Memory B cell (primary cell): ENCODE results near the gene F5.
A peak's percentile ranks its signal among the peaks of the same experiment; 100 is the strongest.
"Not testable (repeated sequence)": the region's sequence is repeated elsewhere in the genome, so short reads cannot be mapped to it uniquely, and the experiment has no call there.

Source experiments
- ATAC-seq: fragments of 150-1000 bp; cut with Tn5 transposase; 2 replicates; pipeline ENCODE4 v1.10.0; 2021; ENCODE audit warnings: low read depth, mild to moderate bottlenecking, moderate library complexity
- DNase-seq, 2 donors: peaks; one replicate each; pipeline ENCODE4 v3.0.0; 2022; ENCODE audit warnings: low spot score in 2 of 2
- H3K27ac Mint-ChIP-seq: one replicate; pipeline ENCODE4 v1.8.0; 2022; ENCODE audit warnings: mild to moderate bottlenecking, moderate library complexity, mixed read lengths
- H3K27me3 Mint-ChIP-seq: one replicate; pipeline ENCODE4 v1.8.0; 2022; ENCODE audit warnings: mixed read lengths
- H3K36me3 Mint-ChIP-seq: one replicate; pipeline ENCODE4 v1.8.0; 2022; ENCODE audit warnings: mild to moderate bottlenecking, mixed read lengths
- H3K4me1 Mint-ChIP-seq: one replicate; pipeline ENCODE4 v1.8.0; 2022; ENCODE audit warnings: mixed read lengths
- H3K4me3 Mint-ChIP-seq: one replicate; pipeline ENCODE4 v1.8.0; 2022; ENCODE audit warnings: mild to moderate bottlenecking, moderate library complexity, mixed read lengths
- H3K9me3 Mint-ChIP-seq: one replicate; pipeline ENCODE4 v1.8.0; 2022; ENCODE audit warnings: mixed read lengths

The F5 gene

DNA sequence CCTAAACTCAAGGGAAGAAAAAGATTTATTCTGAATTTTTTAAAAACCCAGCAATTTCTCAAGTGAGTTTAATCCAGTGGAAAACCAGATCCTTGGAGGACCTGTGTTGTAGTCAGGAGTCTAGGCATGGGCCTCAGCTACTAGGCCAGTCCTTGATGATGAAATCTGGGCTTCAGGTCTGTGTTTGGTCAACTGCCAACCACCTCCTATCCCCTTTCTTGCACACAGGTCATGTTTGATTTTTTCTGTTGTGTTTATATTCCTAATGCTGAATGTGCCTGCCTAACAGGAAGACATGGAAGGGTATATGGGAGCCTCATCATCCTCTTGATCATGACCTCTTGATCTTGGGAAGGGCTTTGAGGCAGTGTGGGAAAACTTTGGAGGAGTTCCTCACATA is 62.4 kb downstream of the F5 start:
- no peaks in the 10 kb centered on the region for H3K4me1 Mint-ChIP-seq
- H3K27me3 Mint-ChIP-seq = no peaks in the 10 kb centered on the region
- H3K27ac Mint-ChIP-seq = no peak overlapping the region
- H3K9me3 Mint-ChIP-seq = no peaks in the 10 kb centered on the region
- no peak overlapping the region for H3K4me3 Mint-ChIP-seq
- H3K36me3 Mint-ChIP-seq = no peaks in the 10 kb centered on the region
- no peak for DNase-seq
- no peak for ATAC-seq

DNA sequence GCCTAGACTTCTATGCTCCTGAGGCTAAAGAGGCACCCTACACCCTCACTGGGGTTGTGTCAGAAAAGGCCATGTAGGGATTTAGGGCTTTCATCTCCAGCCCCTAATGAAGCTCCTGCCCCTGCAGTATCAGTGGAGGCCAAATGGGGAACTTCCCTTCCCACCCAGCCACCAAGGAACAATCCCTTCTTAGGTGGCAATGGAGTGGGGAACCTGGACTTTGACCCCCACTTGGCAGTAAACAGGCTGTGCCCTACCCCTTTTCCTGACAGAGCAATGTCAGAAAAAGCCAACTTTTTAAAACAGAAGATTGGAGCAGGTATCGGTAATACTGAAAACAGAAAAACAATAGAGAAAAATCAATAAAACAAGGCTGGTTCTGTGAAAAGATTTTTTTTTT is 65.1 kb downstream of the F5 start:
- H3K4me1 Mint-ChIP-seq = no peaks in the 10 kb centered on the region
- H3K27ac Mint-ChIP-seq = no peak overlapping the region
- H3K4me3 Mint-ChIP-seq = no peak overlapping the region
- DNase-seq = no peak
- ATAC-seq = no peak
- no peaks in the 10 kb centered on the region for H3K9me3 Mint-ChIP-seq
- H3K27me3 Mint-ChIP-seq = no peaks in the 10 kb centered on the region
- no peaks in the 10 kb centered on the region for H3K36me3 Mint-ChIP-seq

DNA sequence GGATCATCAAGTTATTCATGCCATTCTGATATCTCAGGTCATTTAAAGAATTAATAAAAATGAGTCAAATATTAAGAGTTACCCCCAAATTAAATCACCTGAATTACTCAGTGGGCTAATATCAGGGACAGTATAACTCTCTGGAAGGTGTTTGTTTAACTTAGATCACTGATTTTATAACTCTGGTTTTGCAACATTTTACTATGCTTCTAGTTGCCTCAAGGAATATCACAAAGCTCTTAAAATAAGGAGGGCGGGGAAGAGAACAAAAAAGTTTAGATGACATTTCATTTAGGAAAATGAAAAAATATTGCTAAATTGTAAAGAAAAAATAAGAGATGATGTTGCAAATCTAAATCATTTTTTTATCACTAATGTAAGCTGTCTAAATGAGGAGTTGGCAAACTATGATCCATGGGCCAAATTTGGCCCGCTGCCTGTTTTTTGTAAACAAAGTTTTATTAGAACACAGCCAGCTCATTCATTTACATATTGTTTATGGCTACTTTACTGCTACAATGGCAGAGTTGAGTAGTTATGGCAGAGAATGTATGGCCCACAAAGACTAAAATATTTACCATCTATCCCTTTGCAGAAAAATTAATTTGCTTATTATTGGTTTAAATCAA is 68.6 kb downstream of the F5 start:
- Mint-ChIP-seq H3K27ac (no peak overlapping the region), H3K4me1 (peaks cover 3% of the 10 kb centered on the region), H3K36me3 (no peaks in the 10 kb centered on the region), H3K9me3 (no peaks in the 10 kb centered on the region), H3K4me3 (no peak overlapping the region), H3K27me3 (no peaks in the 10 kb centered on the region)
- DNase-seq (no peak), ATAC-seq (no peak)

DNA sequence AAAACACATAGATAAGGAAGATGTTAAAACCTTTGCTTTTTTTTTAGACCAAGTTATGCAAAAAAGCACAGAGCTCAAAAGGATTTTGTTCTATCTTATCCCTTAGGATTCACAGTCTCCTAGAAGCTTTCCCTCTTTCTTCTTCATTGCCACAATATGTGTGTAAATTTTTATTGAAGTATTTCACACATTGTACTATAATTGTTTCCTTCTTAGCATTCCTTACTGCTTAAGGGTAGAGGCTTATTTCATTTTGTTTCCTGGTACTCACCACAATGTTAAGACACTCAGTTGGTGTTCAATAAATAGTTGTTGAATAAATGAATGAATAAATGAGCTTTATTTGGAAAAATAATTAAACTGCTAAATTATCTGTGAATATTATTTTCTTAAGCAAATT is 70.6 kb downstream of the F5 start:
- H3K27ac Mint-ChIP-seq = no peak overlapping the region
- H3K4me1 Mint-ChIP-seq = peaks cover 3% of the 10 kb centered on the region
- no peak overlapping the region for H3K4me3 Mint-ChIP-seq
- no peaks in the 10 kb centered on the region for H3K9me3 Mint-ChIP-seq
- H3K27me3 Mint-ChIP-seq = no peaks in the 10 kb centered on the region
- ATAC-seq = no peak
- H3K36me3 Mint-ChIP-seq = no peaks in the 10 kb centered on the region
- no peak for DNase-seq

DNA sequence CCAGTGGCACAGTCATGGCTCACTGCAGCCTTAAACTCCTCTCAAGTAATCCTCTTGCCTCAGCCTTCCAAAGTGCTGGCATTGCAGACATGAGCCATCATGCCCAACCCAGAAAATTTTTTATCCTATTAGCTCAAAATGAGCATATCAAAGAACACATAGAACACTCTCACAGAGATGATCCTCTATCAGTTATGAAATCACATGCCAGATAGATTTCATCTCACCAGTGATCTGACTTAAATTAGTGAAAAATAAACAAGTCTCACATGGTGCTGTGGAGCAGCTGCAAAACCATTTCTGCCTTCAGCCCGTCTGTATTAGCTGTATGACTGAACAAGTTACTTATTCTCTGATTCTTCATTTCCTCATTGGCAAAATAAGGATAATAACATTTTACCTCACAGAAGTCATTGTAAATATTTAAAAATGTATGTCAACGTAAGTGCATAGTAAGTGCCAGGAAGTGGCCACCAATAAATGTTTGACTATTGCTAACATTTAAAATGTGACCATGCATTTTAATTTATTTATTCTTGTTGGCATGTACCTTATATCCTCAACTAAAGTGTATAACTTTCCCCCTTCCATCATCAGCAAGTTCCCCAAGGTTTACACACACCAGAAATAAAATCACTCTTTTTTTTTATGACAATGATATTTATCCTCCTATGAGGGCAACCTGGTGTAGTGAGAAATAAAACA is 71.6 kb downstream of the F5 start:
- H3K4me3 Mint-ChIP-seq = no peak overlapping the region
- DNase-seq = no peak
- H3K4me1 Mint-ChIP-seq = peaks cover 3% of the 10 kb centered on the region

GRCh38 chr1:169513208-169513607 is 73.1 kb downstream of the F5 start:
- ATAC-seq = no peak
- Mint-ChIP-seq H3K27me3 (no peaks in the 10 kb centered on the region), H3K36me3 (no peaks in the 10 kb centered on the region), H3K4me3 (no peak overlapping the region), H3K27ac (no peak overlapping the region), H3K9me3 (no peaks in the 10 kb centered on the region), H3K4me1 (peaks cover 3% of the 10 kb centered on the region)
- no peak for DNase-seq

More for the DNA sequence above, 71.6 kb downstream of the F5 start:
- H3K36me3 Mint-ChIP-seq = no peaks in the 10 kb centered on the region
- no peak for ATAC-seq
- no peaks in the 10 kb centered on the region for H3K9me3 Mint-ChIP-seq
- H3K27me3 Mint-ChIP-seq = no peaks in the 10 kb centered on the region
- no peak overlapping the region for H3K27ac Mint-ChIP-seq

DNA sequence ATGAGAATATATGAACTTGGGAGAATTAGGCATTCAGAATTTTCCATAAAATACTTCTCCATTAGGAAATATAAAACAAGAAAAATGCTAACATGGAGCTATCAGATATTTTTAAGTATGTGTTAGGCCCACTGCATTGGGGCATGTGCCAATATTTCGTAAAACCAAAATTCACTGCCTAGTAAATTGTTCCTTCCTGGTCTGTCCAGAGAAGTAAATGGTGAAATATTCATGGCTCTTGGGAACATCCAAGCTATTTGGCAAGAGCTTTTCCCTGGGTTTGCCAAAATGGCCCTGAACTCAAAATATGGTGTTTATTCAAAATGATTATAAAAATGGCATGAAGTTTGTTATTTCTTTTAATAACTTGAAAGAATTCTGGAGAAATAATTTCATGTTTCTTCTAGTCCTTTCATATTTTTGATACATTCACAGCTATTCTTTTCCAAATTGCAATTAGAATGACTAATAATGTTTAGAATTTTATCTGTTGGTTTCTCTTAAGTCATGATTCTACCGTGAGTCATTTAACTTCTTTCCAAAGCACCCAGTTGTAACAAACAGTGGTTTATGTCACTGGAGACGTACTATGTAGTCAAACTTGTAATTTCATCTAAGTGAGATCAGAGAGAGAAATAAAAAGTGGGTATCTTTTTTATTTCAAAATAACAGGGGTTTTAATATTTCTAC is 74.8 kb downstream of the F5 start:
- Mint-ChIP-seq H3K4me1 (peaks cover 3% of the 10 kb centered on the region), H3K36me3 (no peaks in the 10 kb centered on the region), H3K27me3 (no peaks in the 10 kb centered on the region), H3K4me3 (no peak overlapping the region), H3K27ac (no peak overlapping the region), H3K9me3 (no peaks in the 10 kb centered on the region)
- no peak for DNase-seq
- ATAC-seq = no peak

GRCh38 chr1:169510060-169510459 is 76.2 kb downstream of the F5 start:
- no peak for ATAC-seq
- no peak for DNase-seq
- Mint-ChIP-seq H3K4me3 (no peak overlapping the region), H3K27ac (no peak overlapping the region), H3K27me3 (no peaks in the 10 kb centered on the region), H3K9me3 (no peaks in the 10 kb centered on the region), H3K36me3 (no peaks in the 10 kb centered on the region), H3K4me1 (peaks cover 3% of the 10 kb centered on the region)

GRCh38 chr1:169509354-169509753 is 76.9 kb downstream of the F5 start:
- no peak overlapping the region for H3K27ac Mint-ChIP-seq
- no peak overlapping the region for H3K4me3 Mint-ChIP-seq
- no peaks in the 10 kb centered on the region for H3K9me3 Mint-ChIP-seq
- no peak for ATAC-seq
- H3K36me3 Mint-ChIP-seq = no peaks in the 10 kb centered on the region
- no peak for DNase-seq
- H3K27me3 Mint-ChIP-seq = no peaks in the 10 kb centered on the region
- H3K4me1 Mint-ChIP-seq = peaks cover 3% of the 10 kb centered on the region

DNA sequence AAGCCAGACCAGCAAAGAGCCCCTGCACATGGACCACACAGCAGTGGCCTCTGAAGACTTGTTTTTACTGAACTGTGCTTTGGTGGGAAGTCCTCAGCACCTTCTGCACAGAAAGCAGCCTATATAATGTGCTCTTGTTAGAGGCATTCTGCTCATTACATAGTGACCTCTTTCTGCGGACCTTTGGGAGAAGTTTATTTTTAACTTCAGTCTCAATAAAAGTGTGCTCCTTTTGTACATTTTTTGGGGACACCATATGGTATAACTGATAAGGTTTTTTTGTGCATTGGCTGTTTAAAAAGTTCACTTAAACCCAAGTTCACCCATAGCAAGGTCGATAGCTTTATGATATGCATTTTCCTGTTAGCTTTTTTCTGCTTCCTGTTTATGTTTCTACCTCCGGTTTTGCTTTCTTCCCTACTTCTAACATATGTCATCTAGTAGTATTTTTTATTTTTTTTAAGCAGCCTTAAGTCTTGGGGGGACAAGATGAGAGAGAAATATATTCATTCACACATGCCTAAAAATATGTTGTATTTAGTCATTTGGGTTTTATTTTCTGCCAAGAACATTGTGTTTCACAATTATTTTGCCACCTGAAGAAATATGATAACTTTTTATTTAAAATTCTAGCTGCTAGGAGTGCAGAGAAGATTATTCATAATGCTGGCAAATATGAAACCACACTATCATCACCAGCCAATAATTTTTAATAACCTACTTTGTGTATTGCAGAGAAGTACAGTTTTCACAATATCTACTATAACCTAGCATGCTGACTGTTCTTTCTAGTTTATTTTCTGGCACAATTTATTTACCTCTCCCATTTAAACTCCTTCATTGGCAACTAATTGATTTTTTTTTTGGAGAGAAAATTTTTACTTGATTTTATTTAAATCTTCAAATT is 77.6 kb downstream of the F5 start:
- H3K4me1 Mint-ChIP-seq = peaks cover 3% of the 10 kb centered on the region
- H3K27me3 Mint-ChIP-seq = no peaks in the 10 kb centered on the region
- H3K36me3 Mint-ChIP-seq = no peaks in the 10 kb centered on the region
- DNase-seq (no peak), ATAC-seq (no peak)
- peak overlapping the region; percentile 37 for H3K4me3 Mint-ChIP-seq
- H3K9me3 Mint-ChIP-seq = no peaks in the 10 kb centered on the region
- H3K27ac Mint-ChIP-seq = no peak overlapping the region

- Mint-ChIP-seq H3K36me3 (no peaks in the 10 kb centered on the region), H3K4me3 (no peak overlapping the region), H3K9me3 (no peaks in the 10 kb centered on the region), H3K27me3 (no peaks in the 10 kb centered on the region), H3K27ac (no peak overlapping the region), H3K4me1 (no peaks in the 10 kb centered on the region)
- ATAC-seq (no peak), DNase-seq (no peak)
These were observed 78.9 kb downstream of the F5 start for GRCh38 chr1:169507413-169507812.

GRCh38 chr1:169503601-169504000 is 82.7 kb downstream of the F5 start:
- DNase-seq, H3K9me3 Mint-ChIP-seq, H3K4me1 Mint-ChIP-seq, H3K27ac Mint-ChIP-seq, H3K4me3 Mint-ChIP-seq, H3K36me3 Mint-ChIP-seq, ATAC-seq, H3K27me3 Mint-ChIP-seq: not testable (repeated sequence)

- no peak for DNase-seq
- peaks cover 2% of the 10 kb centered on the region for H3K36me3 Mint-ChIP-seq
These were observed 86.5 kb downstream of the F5 start for GRCh38 chr1:169499807-169500206.

DNA sequence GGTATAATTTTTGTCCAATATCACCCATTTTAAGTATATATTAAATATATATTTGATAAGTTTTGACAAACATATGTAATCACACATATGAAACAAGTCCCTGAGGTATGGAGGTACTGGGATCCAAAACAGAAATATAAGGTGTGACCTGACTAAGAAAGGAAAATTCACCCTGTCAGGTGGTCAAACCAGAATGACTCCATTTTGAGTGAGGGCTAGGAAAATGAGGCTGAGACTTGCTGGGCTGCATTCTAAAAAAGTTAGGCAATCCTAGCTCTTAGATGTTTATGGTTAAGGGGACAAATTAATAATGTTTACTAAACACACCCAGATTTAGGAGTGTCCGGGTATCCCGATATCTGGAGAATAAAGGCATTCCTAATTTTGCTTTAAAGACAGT is 89.0 kb downstream of the F5 start:
- no peak overlapping the region for H3K4me3 Mint-ChIP-seq
- H3K27ac Mint-ChIP-seq = no peak overlapping the region
- ATAC-seq (no peak), DNase-seq (no peak)
- H3K9me3 Mint-ChIP-seq = peaks cover 8% of the 10 kb centered on the region
- H3K4me1 Mint-ChIP-seq = no peaks in the 10 kb centered on the region
- peaks cover 2% of the 10 kb centered on the region for H3K36me3 Mint-ChIP-seq
- H3K27me3 Mint-ChIP-seq = peaks cover 15% of the 10 kb centered on the region

More at GRCh38 chr1:169499807-169500206, 86.5 kb downstream of the F5 start:
- ATAC-seq = no peak
- Mint-ChIP-seq H3K9me3 (peaks cover 8% of the 10 kb centered on the region), H3K4me1 (no peaks in the 10 kb centered on the region), H3K27ac (no peak overlapping the region), H3K27me3 (peaks cover 13% of the 10 kb centered on the region), H3K4me3 (no peak overlapping the region)
